ENCODE data around the gene ZNF860.

- TF ChIP-seq CTCF (IDR thresholded peaks at IDR 0.05) = no peak
- TF ChIP-seq POLR2A (IDR thresholded peaks at IDR 0.05) = no peak
- TF ChIP-seq POLR2AphosphoS5 (IDR thresholded peaks at IDR 0.05) = peak in 1 of 4 donors; percentile 17
Observed at GRCh38 chr3:31968369-31968926, 13.1 kb upstream of the ZNF860 start.
